Fibroblast of pulmonary artery (primary cell): Measurements from ENCODE around the gene FAM53B.

Experiments used
- DNase-seq: peaks from one replicate; pipeline ENCODE4 v3.0.0-alpha.2; 2010; ENCODE audit warnings: low read depth
- H3K4me3 ChIP-seq: replicated peaks from 2 replicates; pipeline ENCODE4 v1.5.1; 2011; ENCODE audit warnings: low read depth, mild to moderate bottlenecking, control low read depth, low read length, moderate library complexity
- CTCF ChIP-seq: IDR thresholded peaks from 2 replicates; pipeline ENCODE4 v1.5.1; 2011; ENCODE audit warnings: mild to moderate bottlenecking, control low read depth, low read length, inconsistent platforms; ENCODE audit errors: missing control alignments

The FAM53B gene

GRCh38 chr10:124691421-124692099 is 52.6 kb downstream of the FAM53B start:
- H3K4me3 ChIP-seq = no peak overlapping the region
- no peak for DNase-seq
- no peak for TF ChIP-seq CTCF

- no peak for DNase-seq
- no peak overlapping the region for H3K4me3 ChIP-seq
- TF ChIP-seq CTCF = no peak
Measured at GRCh38 chr10:124691002-124691401, 53.2 kb downstream of the FAM53B start.

- TF ChIP-seq CTCF = no peak
- H3K4me3 ChIP-seq = no peak overlapping the region
- DNase-seq = no peak
Measured at GRCh38 chr10:124689911-124690498, 54.2 kb downstream of the FAM53B start.

- H3K4me3 ChIP-seq = no peak overlapping the region
- no peak for TF ChIP-seq CTCF
- DNase-seq = no peak
Measured at GRCh38 chr10:124688889-124689670, 55.1 kb downstream of the FAM53B start.

GRCh38 chr10:124688386-124688785 is 55.8 kb downstream of the FAM53B start:
- H3K4me3 ChIP-seq = no peak overlapping the region
- DNase-seq = no peak
- TF ChIP-seq CTCF = no peak

GRCh38 chr10:124686707-124687376 is 57.3 kb downstream of the FAM53B start:
- no peak overlapping the region for H3K4me3 ChIP-seq
- no peak for DNase-seq
- no peak for TF ChIP-seq CTCF
